SK-N-SH treated with all-trans-retinoic acid at 6 μM for 48 hours (cell line): ENCODE results near the gene STIMATE.

Source experiments
- ATAC-seq: fragments of 200-7000 bp; cut with Tn5 transposase; 3 replicates; pipeline ENCODE4 v1.9.1; 2020; ENCODE audit warnings: mild to moderate bottlenecking, moderate library complexity
- ARNTL ChIP-seq: fragments of 450-650 bp; formaldehyde crosslinking; IDR thresholded peaks from 2 replicates; pipeline ENCODE4 v1.5.0; 2020; ENCODE audit warnings: low read depth, mild to moderate bottlenecking, moderate library complexity, borderline replicate concordance
- BACH2 ChIP-seq: fragments of 250-450 bp; sonication (Bioruptor Pico); IDR thresholded peaks from 2 replicates; pipeline ENCODE4 v1.9.0; 2021; ENCODE audit warnings: mild to moderate bottlenecking, borderline replicate concordance
- CREB5 ChIP-seq: fragments of 250-450 bp; sonication (Bioruptor Pico); IDR thresholded peaks from 2 replicates; pipeline ENCODE4 v1.5.1; 2020; ENCODE audit warnings: low read depth, mild to moderate bottlenecking, moderate library complexity
- CSDC2 ChIP-seq: fragments of 250-450 bp; sonication (Bioruptor Pico); IDR thresholded peaks from 2 replicates; pipeline ENCODE4 v1.5.0; 2020; ENCODE audit warnings: mild to moderate bottlenecking, moderate library complexity
- CSRNP3 ChIP-seq: fragments of 250-450 bp; sonication (Bioruptor Pico); IDR thresholded peaks from 2 replicates; pipeline ENCODE4 v1.5.1; 2021; ENCODE audit warnings: mild to moderate bottlenecking, moderate library complexity
- ESRRG ChIP-seq: fragments of 250-450 bp; sonication (Bioruptor Pico); IDR thresholded peaks from 2 replicates; pipeline ENCODE4 v1.6.1; 2021; ENCODE audit warnings: mild to moderate bottlenecking
- GLIS3 ChIP-seq: fragments of 250-450 bp; sonication (Bioruptor Pico); IDR thresholded peaks from 2 replicates; pipeline ENCODE4 v1.5.0; 2020; ENCODE audit warnings: mild to moderate bottlenecking, moderate library complexity
- ISL1 ChIP-seq: fragments of 250-450 bp; sonication (Bioruptor Pico); IDR thresholded peaks from 2 replicates; pipeline ENCODE4 v2.1.2; 2022; ENCODE audit warnings: mild to moderate bottlenecking, moderate library complexity
- OSR1 ChIP-seq: fragments of 250-450 bp; sonication (Bioruptor Pico); IDR thresholded peaks from 2 replicates; pipeline ENCODE4 v1.8.0; 2022; ENCODE audit warnings: moderate library complexity, mild to moderate bottlenecking, inconsistent platforms
- PATZ1 ChIP-seq: fragments of 250-450 bp; sonication (Bioruptor Pico); IDR thresholded peaks from 2 replicates; pipeline ENCODE4 v1.8.0; 2020; ENCODE audit warnings: mild to moderate bottlenecking, moderate library complexity, borderline replicate concordance
- POU6F1 ChIP-seq: fragments of 250-450 bp; sonication (Bioruptor Pico); IDR thresholded peaks from 2 replicates; pipeline ENCODE4 v1.8.0; 2021; ENCODE audit warnings: low read depth, mild to moderate bottlenecking, moderate library complexity, borderline replicate concordance
- PPARA ChIP-seq: fragments of 250-450 bp; sonication (Bioruptor Pico); IDR thresholded peaks from 2 replicates; pipeline ENCODE4 v1.5.0; 2020; ENCODE audit warnings: mild to moderate bottlenecking, borderline replicate concordance
- RARB ChIP-seq: fragments of 250-450 bp; sonication (Bioruptor Pico); IDR thresholded peaks from 2 replicates; pipeline ENCODE4 v1.8.0; 2021; ENCODE audit warnings: mild to moderate bottlenecking, moderate library complexity
- SNAI2 ChIP-seq: fragments of 250-450 bp; sonication (Bioruptor Pico); IDR thresholded peaks from 2 replicates; pipeline ENCODE4 v1.5.0; 2020; ENCODE audit warnings: mild to moderate bottlenecking, moderate library complexity
- TCF4 ChIP-seq: fragments of 250-450 bp; sonication (Bioruptor Pico); IDR thresholded peaks from 2 replicates; pipeline ENCODE4 v1.8.0; 2021; ENCODE audit warnings: mild to moderate bottlenecking, moderate library complexity, borderline replicate concordance
- TSHZ2 ChIP-seq: fragments of 250-450 bp; sonication (Bioruptor Pico); IDR thresholded peaks from 2 replicates; pipeline ENCODE4 v1.5.0; 2020; ENCODE audit warnings: mild to moderate bottlenecking, moderate library complexity
- ZC3H10 ChIP-seq: fragments of 250-450 bp; sonication (Bioruptor Pico); IDR thresholded peaks from 2 replicates; pipeline ENCODE4 v1.5.1; 2021; ENCODE audit warnings: mild to moderate bottlenecking, moderate library complexity
- ZFP3 ChIP-seq: fragments of 250-450 bp; sonication (Bioruptor Pico); IDR thresholded peaks from 2 replicates; pipeline ENCODE4 v1.5.0; 2020; ENCODE audit warnings: mild to moderate bottlenecking, moderate library complexity
- ZNF8 ChIP-seq: fragments of 450-650 bp; formaldehyde crosslinking; IDR thresholded peaks from 2 replicates; pipeline ENCODE4 v1.5.0; 2020; ENCODE audit warnings: mild to moderate bottlenecking, moderate library complexity

The STIMATE gene

GRCh38 chr3:52849656-52850055 lies 47.7 kb downstream of the STIMATE start:
- no peak for ATAC-seq
- no peak for TF ChIP-seq CSDC2 (CRISPR knock-in tag)
- TF ChIP-seq RARB, result no peak
- no peak for TF ChIP-seq ISL1 (CRISPR knock-in tag)

- ATAC-seq, result peak; percentile 66
Observed at GRCh38 chr3:52848617-52849016, 48.7 kb downstream of the STIMATE start.

GRCh38 chr3:52847726-52848125 lies 49.6 kb downstream of the STIMATE start:
- no peak for TF ChIP-seq ESRRG (CRISPR knock-in tag)
- no peak for ATAC-seq

More at GRCh38 chr3:52848617-52849016, 48.7 kb downstream of the STIMATE start:
- TF ChIP-seq ZNF8 (CRISPR knock-in tag) (no peak), ESRRG (CRISPR knock-in tag) (no peak)

GRCh38 chr3:52847241-52847640 lies 50.1 kb downstream of the STIMATE start:
- ATAC-seq, result no peak
- TF ChIP-seq TSHZ2, result no peak
- no peak for TF ChIP-seq ARNTL
- TF ChIP-seq PPARA (CRISPR knock-in tag), result no peak
- no peak for TF ChIP-seq CSRNP3 (CRISPR knock-in tag)
- no peak for TF ChIP-seq ISL1 (CRISPR knock-in tag)
- TF ChIP-seq BACH2 (CRISPR knock-in tag), result no peak
- TF ChIP-seq RARB, result no peak
- TF ChIP-seq ZNF8 (CRISPR knock-in tag), result no peak
- TF ChIP-seq GLIS3 (CRISPR knock-in tag), result no peak
- TF ChIP-seq ZC3H10, result no peak
- TF ChIP-seq ZFP3, result no peak
- TF ChIP-seq OSR1 (CRISPR knock-in tag), result no peak
- no peak for TF ChIP-seq PATZ1 (CRISPR knock-in tag)
- TF ChIP-seq ESRRG (CRISPR knock-in tag), result no peak
- no peak for TF ChIP-seq POU6F1
- TF ChIP-seq SNAI2 (CRISPR knock-in tag), result no peak
- no peak for TF ChIP-seq CREB5 (CRISPR knock-in tag)

- TF ChIP-seq PPARA (CRISPR knock-in tag), result no peak
- no peak for TF ChIP-seq BACH2 (CRISPR knock-in tag)
- no peak for TF ChIP-seq GLIS3 (CRISPR knock-in tag)
- TF ChIP-seq OSR1 (CRISPR knock-in tag), result no peak
- no peak for TF ChIP-seq ESRRG (CRISPR knock-in tag)
- TF ChIP-seq TCF4 (CRISPR knock-in tag), result no peak
- ATAC-seq, result no peak
Observed at GRCh38 chr3:52846432-52846965, 50.8 kb downstream of the STIMATE start.
